GM21619 (cell line): Measurements from ENCODE around the gene GLOD4.
A peak's percentile ranks its signal among the peaks of the same experiment; 100 is the strongest.
"Not testable (repeated sequence)": the region's sequence is repeated elsewhere in the genome, so short reads cannot be mapped to it uniquely, and the experiment has no call there.

Source experiments
- ATAC-seq: cut with Tn5 transposase; IDR thresholded peaks from one replicate; pipeline ENCODE4 v1.9.1; 2021; ENCODE audit not compliant: unreplicated experiment

GLOD4 gene, protein sequence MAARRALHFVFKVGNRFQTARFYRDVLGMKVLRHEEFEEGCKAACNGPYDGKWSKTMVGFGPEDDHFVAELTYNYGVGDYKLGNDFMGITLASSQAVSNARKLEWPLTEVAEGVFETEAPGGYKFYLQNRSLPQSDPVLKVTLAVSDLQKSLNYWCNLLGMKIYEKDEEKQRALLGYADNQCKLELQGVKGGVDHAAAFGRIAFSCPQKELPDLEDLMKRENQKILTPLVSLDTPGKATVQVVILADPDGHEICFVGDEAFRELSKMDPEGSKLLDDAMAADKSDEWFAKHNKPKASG

DNA sequence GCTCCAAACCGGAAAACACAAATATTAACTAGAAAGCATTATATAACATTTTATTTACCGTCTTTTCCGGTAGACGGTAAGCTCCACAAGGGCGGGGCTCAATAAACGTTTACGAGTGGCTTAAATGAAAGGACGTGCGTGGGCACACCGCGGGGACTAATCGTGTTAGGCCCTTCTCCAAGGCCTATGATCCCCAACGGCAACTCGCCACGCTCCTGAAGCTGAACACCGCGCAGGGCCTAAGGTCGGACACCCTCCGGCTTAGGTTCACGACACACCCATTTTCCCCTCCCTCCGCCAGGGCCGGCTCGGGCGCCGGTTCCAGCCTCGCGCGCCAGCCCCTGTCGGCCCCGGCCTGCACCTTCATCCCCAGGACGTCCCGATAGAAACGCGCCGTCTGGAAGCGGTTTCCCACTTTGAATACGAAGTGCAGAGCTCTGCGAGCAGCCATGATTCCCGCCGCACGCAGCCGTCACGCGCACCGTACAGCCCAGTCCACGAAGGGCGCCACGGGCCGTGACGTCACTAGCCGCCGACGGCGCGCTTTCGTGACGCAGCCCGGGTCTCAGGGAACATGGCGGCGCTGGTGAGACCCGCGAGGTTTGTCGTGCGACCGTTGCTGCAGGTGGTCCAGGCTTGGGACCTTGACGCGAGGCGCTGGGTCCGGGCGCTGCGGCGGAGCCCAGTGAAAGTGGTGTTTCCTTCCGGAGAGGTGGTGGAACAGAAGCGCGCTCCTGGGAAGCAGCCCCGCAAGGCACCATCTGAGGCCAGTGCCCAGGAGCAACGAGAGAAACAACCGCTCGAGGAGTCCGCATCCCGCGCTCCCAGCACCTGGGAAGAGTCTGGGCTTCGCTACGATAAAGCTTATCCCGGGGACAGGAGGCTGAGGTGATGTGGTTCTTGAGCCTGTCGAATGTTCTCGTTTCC lies at the start of gene GLOD4, which contains the start of gene MRM3:
TSS of gene GLOD4 (minus strand) at position 476 of the 927 bp plus-strand sequence. CDS start at position 451, 25 bp downstream.
TSS of gene MRM3 (plus strand) at position 549 of the 927 bp plus-strand sequence. CDS start at position 575, 26 bp downstream.
- peak; percentile 84 for ATAC-seq

DNA sequence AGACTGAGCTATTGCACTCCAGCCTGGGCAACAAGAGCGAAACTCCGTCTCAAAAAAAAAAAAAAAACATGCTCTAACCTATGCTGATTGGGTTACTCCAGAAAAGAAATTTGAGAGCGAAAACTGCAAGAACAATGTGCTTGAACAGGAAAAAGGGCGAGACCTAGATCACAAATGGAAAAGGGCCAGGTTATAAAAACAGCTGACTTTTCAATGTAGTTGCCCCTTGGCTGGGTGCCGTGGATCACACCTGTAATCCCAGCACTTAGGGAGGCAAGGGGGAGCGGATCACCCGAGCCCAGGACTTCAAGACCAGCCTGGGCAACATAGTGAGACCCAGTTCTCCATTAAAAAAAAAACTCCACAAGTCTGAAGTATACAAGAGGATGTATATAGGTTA lies 48.9 kb upstream of the GLOD4 start:
- no peak for ATAC-seq

- ATAC-seq: no peak
Measured at GRCh38 chr17:830381-830780, 48.3 kb upstream of the GLOD4 start.

- not testable (repeated sequence) for ATAC-seq
Measured at GRCh38 chr17:829614-830013, 47.5 kb upstream of the GLOD4 start.

DNA sequence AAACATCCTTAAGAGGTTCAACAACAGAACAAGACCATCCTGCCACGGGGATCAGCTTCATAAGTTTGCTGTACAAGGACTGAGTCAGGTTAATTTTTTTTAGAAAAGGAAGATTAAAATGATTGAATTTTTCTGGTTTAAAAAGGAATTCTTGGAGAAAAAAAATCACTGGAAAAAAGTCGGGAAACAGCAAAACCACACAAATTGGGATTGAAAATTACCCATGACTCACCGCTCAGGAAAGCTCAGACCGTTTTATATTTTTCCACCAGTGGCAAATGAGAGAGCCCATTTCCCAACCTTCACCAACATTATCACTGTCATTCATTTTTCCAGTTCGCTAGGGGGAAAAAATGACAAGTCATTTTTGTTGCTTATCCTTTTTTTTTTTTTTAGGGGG lies 46.7 kb upstream of the GLOD4 start:
- ATAC-seq: no peak

GRCh38 chr17:826778-827177 lies 44.7 kb upstream of the GLOD4 start:
- ATAC-seq: no peak

DNA sequence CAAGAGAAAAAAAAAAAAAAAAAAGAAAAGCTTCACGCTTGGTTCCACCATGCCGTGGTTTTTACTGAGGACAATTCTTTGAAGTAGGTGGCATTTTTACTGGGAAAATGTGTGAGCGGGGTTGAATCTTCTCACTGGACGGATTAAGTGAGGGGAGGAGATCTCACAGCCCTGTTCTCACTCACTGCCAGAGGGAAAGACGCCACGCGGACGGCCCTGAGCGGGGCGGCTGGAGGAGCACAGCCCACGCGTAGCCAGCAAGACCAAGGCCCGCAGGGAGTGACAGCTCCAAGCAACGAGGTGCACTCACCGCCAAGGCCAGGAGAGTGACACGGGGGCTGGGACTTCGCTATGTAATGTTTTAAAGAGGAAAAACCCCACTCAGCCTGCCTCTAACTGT lies 43.1 kb upstream of the GLOD4 start:
- no peak for ATAC-seq

DNA sequence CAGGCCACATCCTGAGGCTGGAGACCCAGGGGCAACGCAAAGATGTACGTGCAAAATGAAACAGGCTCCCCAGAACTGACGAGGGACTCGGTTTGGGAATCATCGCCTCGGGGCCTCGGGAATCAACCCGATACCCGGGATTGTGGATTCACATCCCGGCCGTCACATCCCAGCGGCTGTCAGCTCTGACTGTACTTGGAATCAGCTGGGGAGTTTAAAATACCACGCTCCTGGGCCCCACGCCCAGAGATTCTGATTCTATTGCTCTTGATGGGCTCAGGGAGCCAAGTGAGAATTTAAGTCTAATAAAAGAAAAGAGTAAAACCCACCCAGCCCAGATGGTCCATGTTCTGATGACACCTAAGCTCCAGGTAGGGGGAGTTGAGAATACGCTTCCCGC lies 42.3 kb upstream of the GLOD4 start:
- no peak for ATAC-seq

- no peak for ATAC-seq
Measured at GRCh38 chr17:823501-823902, 41.4 kb upstream of the GLOD4 start.

- no peak for ATAC-seq
Measured at GRCh38 chr17:819251-819650, 37.2 kb upstream of the GLOD4 start.

DNA sequence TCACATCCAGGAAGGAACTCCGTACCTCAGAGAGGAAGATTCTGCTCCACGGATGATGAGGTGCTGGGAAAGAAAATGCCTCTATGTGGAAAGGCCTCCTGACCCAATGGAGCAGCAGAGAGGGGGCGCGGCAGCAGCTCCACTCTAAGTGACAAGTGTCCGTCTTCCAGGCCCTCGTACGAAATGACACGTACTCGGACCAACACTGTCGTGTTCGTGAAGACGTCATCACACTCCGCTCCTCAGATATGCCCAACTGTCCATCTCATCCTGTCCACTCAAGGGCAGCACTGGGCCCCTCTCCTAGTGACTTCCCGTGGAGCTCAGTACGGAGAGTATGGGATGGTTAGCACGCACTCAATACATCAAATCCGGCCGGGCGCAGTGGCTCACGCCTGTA lies 32.3 kb upstream of the GLOD4 start:
- ATAC-seq: no peak

- no peak for ATAC-seq
Measured at GRCh38 chr17:812638-813204, 30.6 kb upstream of the GLOD4 start.

- no peak for ATAC-seq
Measured at GRCh38 chr17:811051-811784, 29.1 kb upstream of the GLOD4 start.

DNA sequence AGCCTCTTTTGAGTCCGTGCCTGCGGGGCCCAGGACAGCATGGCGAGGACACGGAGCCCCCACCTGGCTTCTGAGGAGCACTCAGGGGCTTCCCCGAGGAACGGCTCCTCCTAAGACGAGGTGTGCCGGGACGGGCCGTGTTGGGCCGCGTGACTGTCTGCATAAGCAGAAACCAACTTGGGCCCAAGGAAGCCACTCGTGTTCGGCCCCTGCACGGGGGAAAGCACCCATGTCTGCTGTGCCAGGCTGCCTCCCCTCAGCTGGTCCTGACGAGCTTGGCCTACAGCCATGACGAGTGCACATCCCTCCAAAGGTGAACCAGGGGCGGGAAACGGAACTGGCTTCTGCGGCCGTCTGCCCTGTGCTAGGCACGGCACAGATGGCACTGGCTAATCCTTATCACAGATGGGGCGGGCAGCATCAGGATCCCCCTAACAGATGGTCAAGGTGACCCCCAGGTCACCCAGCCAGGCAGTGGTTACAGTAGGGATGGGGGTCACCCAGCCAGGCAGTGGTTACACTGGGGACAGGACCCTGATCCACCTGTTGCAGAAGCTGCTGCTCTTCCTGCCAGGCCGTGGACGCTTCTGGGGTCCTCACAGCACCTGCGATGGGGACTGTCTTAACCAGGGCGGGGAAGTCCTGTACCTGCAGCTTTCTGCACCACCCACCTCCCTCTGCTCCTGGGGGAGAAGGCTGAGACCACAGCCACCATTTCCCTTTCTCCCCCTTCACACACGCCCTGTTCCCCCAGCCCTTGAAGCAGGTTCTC lies 25.6 kb upstream of the GLOD4 start:
- no peak for ATAC-seq

DNA sequence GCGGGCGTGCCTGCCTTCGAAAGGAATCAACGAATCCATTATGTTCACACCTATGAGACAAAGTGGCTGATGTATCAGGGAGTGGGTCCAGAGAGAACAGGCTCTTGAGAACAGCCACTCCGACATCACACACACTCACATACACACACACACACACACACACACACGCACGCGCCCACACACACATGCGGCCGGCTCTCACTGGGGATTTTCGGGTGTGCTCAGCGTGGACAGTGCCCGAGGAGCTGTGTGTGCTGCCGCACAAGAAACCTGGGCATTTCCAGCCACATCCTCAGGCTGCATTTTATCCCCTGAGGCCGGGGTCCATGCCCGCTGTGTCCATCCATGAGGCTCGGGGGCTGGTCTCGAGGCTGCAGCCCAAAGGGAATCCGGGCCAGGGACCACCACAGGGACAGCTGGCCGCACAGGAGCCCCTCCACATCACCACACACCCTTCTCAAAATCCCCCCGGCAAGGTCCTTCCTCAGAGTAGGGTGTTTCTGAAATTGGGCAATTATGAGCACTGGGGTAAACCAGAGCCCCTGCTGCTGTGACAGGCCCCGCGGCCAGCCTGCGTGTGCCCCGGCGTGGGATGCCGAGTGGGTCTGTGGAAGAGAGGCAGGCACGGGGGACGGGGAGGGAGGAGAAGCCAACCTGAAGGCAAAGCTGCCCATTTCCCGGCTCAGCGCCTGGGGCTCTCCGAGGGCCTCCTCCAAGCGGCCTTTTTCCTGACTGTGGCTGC lies 24.9 kb upstream of the GLOD4 start:
- ATAC-seq: no peak

GRCh38 chr17:806346-806745 lies 24.3 kb upstream of the GLOD4 start:
- no peak for ATAC-seq

DNA sequence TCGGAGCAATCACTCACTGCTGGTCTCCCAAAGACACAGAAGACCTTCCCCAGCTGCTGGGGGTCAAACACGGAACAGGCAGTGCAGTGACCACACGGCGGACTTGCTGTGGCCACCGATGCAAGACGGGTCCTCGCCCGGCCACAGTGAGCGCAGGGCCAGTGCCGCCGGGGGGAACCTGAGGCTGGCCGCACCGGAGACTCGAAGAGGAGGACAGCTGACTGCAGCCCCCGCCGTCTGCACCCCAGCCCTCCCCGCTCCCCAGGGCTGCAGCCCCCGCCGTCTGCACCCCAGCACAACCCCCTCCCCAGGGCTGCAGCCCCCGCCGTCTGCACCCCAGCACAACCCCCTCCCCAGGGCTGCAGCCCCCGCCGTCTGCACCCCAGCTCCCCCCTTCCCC lies 23.8 kb upstream of the GLOD4 start:
- ATAC-seq: not testable (repeated sequence)

DNA sequence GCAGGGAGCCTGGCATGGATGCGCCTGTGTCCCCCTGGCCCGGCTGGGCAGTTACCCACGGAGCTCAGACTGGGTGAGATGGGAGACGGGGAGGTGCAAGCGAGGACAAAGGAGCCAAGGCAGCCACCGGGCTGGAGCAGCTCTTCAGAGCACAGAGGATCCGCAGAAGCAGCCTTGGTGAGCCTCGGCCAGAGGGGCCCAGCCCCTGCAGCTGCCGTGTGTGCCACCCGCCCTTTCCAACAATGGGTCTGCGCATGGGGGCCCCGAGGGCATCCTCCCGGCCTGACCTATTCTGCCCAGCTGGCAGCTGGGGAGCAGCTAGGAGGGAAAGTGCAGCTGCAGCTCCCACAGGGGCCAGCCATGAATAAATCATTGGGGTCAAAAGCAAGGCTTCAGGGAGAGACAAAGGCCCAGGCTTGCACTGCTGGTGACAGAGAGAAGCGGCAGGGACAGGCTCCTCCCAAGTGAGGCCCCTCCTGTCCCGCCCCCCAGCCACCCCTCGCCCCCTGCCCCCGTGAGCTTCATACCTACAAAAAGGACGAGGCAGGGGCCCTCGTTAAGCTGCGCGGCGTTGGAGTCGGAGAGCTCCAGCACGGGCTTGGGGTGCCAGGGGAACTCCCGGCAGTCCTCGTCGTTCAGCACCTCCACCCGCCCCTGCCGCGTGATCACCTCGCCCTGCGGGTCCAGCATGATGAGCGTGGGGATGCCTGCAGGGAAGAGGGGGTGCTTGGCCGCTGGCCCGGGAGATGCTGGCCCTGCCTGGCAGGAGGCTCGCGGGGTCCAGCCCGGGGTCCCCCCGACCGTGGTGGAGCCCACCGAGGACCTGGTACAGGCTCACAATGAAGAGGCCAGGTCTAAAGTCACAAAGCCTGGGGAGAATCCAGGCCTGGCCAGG lies 22.7 kb upstream of the GLOD4 start:
- no peak for ATAC-seq
